ENCODE data around the gene SLC35F4. TPM values are rescaled to one million over a fixed set of nuclear protein-coding genes. Genes with fewer than 3 reads are reported as not detected.

Gene SLC35F4
- total RNA-seq, 1 donor from 2014 or later, result not detected

DNA sequence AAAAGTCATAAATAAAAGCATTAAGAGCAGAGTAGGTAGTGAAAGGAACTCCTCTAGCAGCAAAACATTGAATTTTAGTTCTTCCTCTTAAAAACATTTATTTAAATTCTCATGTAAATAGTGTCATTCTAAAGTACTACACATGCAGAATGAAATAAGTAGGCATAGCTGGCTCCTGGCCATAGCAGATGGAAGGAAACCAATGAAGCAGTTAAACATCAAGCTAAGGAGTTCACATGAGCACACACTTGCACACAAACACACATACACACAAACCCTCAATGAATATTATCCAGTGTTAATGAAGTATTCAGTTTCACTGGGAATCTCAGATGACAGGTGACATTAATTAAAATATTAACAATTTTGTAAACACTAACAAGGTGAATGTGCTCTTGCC is 69.3 kb downstream of the SLC35F4 start:
- no peak overlapping the region for H3K4me3 ChIP-seq
- TF ChIP-seq POLR2AphosphoS5 (IDR thresholded peaks at IDR 0.05; ENCODE audit: insufficient read depth in 1 of 2, low read depth in 1 of 2) (no peak), POLR2A (IDR thresholded peaks at IDR 0.05) (no peak)
- no peak for DNase-seq (ENCODE audit: extremely low spot score in 2 of 2)
- no peaks in the 10 kb centered on the region for H3K9me3 ChIP-seq
- no peaks in the 10 kb centered on the region for H3K27me3 ChIP-seq
- no peak overlapping the region for H3K27ac ChIP-seq
- no peaks in the 10 kb centered on the region for H3K4me1 ChIP-seq
- intact Hi-C loops (cut with DNase I), result no loop called here
- H3K36me3 ChIP-seq, result no peaks in the 10 kb centered on the region

GRCh38 chr14:57785058-57785457 is 80.8 kb downstream of the SLC35F4 start:
- Histone ChIP-seq H3K27ac (no peak overlapping the region), H3K9me3 (no peaks in the 10 kb centered on the region), H3K4me1 (no peaks in the 10 kb centered on the region), H3K27me3 (no peaks in the 10 kb centered on the region), H3K4me3 (no peak overlapping the region), H3K36me3 (no peaks in the 10 kb centered on the region)
- no peak for DNase-seq (ENCODE audit: extremely low spot score in 2 of 2)
- intact Hi-C loops (cut with DNase I), result no loop called here
- TF ChIP-seq POLR2AphosphoS5 (IDR thresholded peaks at IDR 0.05; ENCODE audit: insufficient read depth in 1 of 2, low read depth in 1 of 2) (no peak), POLR2A (IDR thresholded peaks at IDR 0.05) (no peak)
- TF ChIP-seq, protein P1, sequence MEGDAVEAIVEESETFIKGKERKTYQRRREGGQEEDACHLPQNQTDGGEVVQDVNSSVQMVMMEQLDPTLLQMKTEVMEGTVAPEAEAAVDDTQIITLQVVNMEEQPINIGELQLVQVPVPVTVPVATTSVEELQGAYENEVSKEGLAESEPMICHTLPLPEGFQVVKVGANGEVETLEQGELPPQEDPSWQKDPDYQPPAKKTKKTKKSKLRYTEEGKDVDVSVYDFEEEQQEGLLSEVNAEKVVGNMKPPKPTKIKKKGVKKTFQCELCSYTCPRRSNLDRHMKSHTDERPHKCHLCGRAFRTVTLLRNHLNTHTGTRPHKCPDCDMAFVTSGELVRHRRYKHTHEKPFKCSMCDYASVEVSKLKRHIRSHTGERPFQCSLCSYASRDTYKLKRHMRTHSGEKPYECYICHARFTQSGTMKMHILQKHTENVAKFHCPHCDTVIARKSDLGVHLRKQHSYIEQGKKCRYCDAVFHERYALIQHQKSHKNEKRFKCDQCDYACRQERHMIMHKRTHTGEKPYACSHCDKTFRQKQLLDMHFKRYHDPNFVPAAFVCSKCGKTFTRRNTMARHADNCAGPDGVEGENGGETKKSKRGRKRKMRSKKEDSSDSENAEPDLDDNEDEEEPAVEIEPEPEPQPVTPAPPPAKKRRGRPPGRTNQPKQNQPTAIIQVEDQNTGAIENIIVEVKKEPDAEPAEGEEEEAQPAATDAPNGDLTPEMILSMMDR (IDR thresholded peaks at IDR 0.05), result no peak

DNA sequence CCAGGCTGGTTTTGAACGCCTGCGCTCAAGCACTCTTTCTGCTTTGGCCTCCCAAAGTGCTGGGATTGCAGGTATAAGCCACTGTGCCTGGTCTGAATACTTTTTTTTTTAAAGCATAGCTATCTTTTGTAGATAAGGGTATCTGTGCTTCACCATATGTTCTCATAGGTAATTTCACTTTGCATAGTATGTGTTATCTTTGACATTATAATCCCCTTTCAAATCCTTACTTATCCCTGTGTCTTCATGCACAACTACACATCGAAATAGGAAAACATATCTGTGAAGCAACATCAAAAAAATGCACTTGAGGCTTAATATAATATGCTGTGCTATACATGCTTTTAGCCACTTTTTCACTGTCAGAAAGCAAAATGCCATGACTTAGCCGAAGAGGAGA is 94.1 kb downstream of the SLC35F4 start:
- H3K4me1 ChIP-seq, result no peaks in the 10 kb centered on the region
- TF ChIP-seq POLR2A (IDR thresholded peaks at IDR 0.05), result no peak
- no peak for TF ChIP-seq POLR2AphosphoS5 (IDR thresholded peaks at IDR 0.05; ENCODE audit: insufficient read depth in 1 of 2, low read depth in 1 of 2)
- TF ChIP-seq, protein P1 (IDR thresholded peaks at IDR 0.05), result no peak
- no peak overlapping the region for H3K27ac ChIP-seq
- H3K27me3 ChIP-seq, result no peaks in the 10 kb centered on the region
- no peaks in the 10 kb centered on the region for H3K9me3 ChIP-seq
- DNase-seq (ENCODE audit: extremely low spot score in 2 of 2), result no peak
- intact Hi-C loops (cut with DNase I), result no loop called here
- H3K36me3 ChIP-seq, result no peaks in the 10 kb centered on the region
- no peak overlapping the region for H3K4me3 ChIP-seq

DNA sequence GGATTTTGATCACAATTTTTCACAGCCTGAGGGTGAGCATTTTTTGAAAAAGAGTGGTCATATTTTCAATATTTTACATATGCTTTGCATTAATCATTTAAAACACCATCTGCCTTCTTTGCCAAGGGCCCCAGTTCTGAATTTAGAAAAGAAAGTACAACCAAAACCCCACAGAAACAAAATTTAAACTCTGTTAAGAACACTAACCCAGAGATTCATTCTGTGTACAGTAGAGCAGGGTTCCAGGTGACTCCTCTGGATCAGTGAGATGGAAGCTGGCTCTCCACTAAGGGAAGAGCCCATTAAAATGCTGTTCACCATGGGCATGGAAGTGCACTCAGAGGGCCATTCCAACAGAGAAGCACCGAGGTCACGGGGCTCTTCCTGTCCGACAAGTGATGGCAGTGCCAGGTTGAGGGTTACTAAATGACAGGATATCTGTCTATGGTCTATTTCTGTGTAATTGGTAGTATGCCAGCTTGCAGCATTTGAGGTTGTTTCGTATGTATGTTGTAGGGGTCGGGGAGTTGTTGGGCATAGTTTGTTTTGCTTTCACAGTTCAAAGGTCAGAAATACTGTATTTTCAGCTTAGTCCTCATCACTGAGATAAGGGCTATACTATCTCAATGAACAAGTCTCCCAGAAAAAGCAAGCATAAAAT is 95.9 kb downstream of the SLC35F4 start:
- DNase-seq (ENCODE audit: extremely low spot score in 2 of 2), result no peak
- Histone ChIP-seq H3K27ac (no peak overlapping the region), H3K4me1 (no peaks in the 10 kb centered on the region), H3K9me3 (no peaks in the 10 kb centered on the region), H3K36me3 (no peaks in the 10 kb centered on the region), H3K27me3 (no peaks in the 10 kb centered on the region), H3K4me3 (no peak overlapping the region)
- intact Hi-C loops (cut with DNase I), result no loop called here
- TF ChIP-seq POLR2A (IDR thresholded peaks at IDR 0.05) (no peak), POLR2AphosphoS5 (IDR thresholded peaks at IDR 0.05; ENCODE audit: insufficient read depth in 1 of 2, low read depth in 1 of 2) (no peak)
- TF ChIP-seq, protein P1 (IDR thresholded peaks at IDR 0.05), result no peak

- Histone ChIP-seq H3K36me3 (no peaks in the 10 kb centered on the region), H3K27me3 (no peaks in the 10 kb centered on the region), H3K4me3 (no peak overlapping the region), H3K9me3 (no peaks in the 10 kb centered on the region), H3K4me1 (no peaks in the 10 kb centered on the region), H3K27ac (no peak overlapping the region)
- DNase-seq (ENCODE audit: extremely low spot score in 2 of 2), result no peak
- TF ChIP-seq POLR2AphosphoS5 (IDR thresholded peaks at IDR 0.05; ENCODE audit: insufficient read depth in 1 of 2, low read depth in 1 of 2), result no peak
- TF ChIP-seq, protein P1 (IDR thresholded peaks at IDR 0.05), result no peak
- no peak for TF ChIP-seq POLR2A (IDR thresholded peaks at IDR 0.05)
- intact Hi-C loops (cut with DNase I), result no loop called here
Observed at GRCh38 chr14:57761800-57762199, 104.1 kb downstream of the SLC35F4 start.

Measured in vagina (tissue), 2 donors.